B cell (primary cell): Measurements from ENCODE around the gene AKAP6. TPM values are rescaled to one million over a fixed set of nuclear protein-coding genes. Genes with fewer than 3 reads are reported as not detected.

Experiments
- ATAC-seq: fragments of 200-7000 bp; cut with Tn5 transposase; one replicate; pipeline ENCODE4 v1.10.0; 2021; ENCODE audit warnings: low read depth, mild to moderate bottlenecking, moderate number of reproducible peaks, moderate library complexity
- CTCF ChIA-PET: fragments of 350-600 bp; sonication (Branson Sonifier 250); formaldehyde crosslinking; loops from one replicate; lab custom pipeline; 2021; ENCODE audit warnings: antibody characterized with exemption, inconsistent platforms; lab: Charles Lee
- POLR2A ChIA-PET: fragments of 350-600 bp; sonication (Branson Sonifier 250); formaldehyde crosslinking; loops from one replicate; lab custom pipeline; 2021; ENCODE audit warnings: antibody characterized with exemption; lab: Charles Lee
- DNase-seq: peaks from one replicate; pipeline ENCODE4 v3.0.0; 2013
- H2AFZ ChIP-seq: 2 replicates; pipeline ENCODE4 v1.6.1; 2012; ENCODE audit warnings: mild to moderate bottlenecking, low read depth, low read length; ENCODE audit not compliant: insufficient read depth, poor library complexity, severe bottlenecking
- H3K27ac ChIP-seq, 2 donors: 1 replicate in 1 of 2; 2 replicates in 1 of 2; pipeline ENCODE4 v1.5.1; 2012 to 2013; ENCODE audit warnings: low read length in 2 of 2, mild to moderate bottlenecking in 2 of 2, moderate library complexity in 1 of 2
- H3K27me3 ChIP-seq, 4 experiments: fragments of 200-600 bp in 1 of 4; sonication (generic) in 1 of 4; replicated peaks in 1 of 4; 1 replicate in 2 of 4; 2 replicates in 2 of 4; pipeline versions ENCODE4 v1.6.1 to v1.7.0; 2013 to 2016; ENCODE audit warnings: low read length in 3 of 4, mild to moderate bottlenecking in 2 of 4, mixed read lengths in 1 of 4, moderate library complexity in 1 of 4; ENCODE audit not compliant: insufficient read depth in 4 of 4, control insufficient read depth in 3 of 4; ENCODE audit errors: control extremely low read depth in 1 of 4
- H3K36me3 ChIP-seq, 2 experiments: replicated peaks in 1 of 2; 1 replicate in 1 of 2; 2 replicates in 1 of 2; pipeline versions ENCODE4 v1.6.1 to v1.7.1; 2013; ENCODE audit warnings: low read length in 1 of 2; ENCODE audit not compliant: insufficient read depth in 2 of 2, control insufficient read depth in 1 of 2; ENCODE audit errors: control extremely low read depth in 1 of 2, extremely low read depth in 1 of 2
- H3K4me1 ChIP-seq, 2 donors: fragments of 200-600 bp in 1 of 2; sonication (generic) in 1 of 2; 1 replicate in 1 of 2; 2 replicates in 1 of 2; pipeline versions ENCODE4 v1.5.1 to v1.6.1; 2013 to 2017; ENCODE audit warnings: low read length in 2 of 2; ENCODE audit not compliant: control insufficient read depth in 2 of 2, insufficient read depth in 2 of 2
- H3K4me2 ChIP-seq: replicated peaks from 2 replicates; pipeline ENCODE3; 2012; ENCODE audit warnings: mild to moderate bottlenecking, low read depth, low read length; ENCODE audit not compliant: poor library complexity, severe bottlenecking
- H3K4me3 ChIP-seq, 5 experiments: fragments of 200-600 bp in 1 of 5; sonication (generic) in 1 of 5; 1 replicate in 3 of 5; 2 replicates in 2 of 5; pipeline versions ENCODE4 v1.5.1 to v1.7.0; 2011 to 2016; ENCODE audit warnings: low read length in 4 of 5, mild to moderate bottlenecking in 4 of 5, low read depth in 2 of 5, control low read depth in 1 of 5, moderate library complexity in 1 of 5; ENCODE audit not compliant: insufficient read depth in 1 of 5; ENCODE audit errors: control extremely low read depth in 1 of 5, extremely low read depth in 1 of 5
- H3K79me2 ChIP-seq: fragments of 200-600 bp; sonication (generic); one replicate; pipeline ENCODE4 v1.6.0; 2016; ENCODE audit warnings: low read length; ENCODE audit not compliant: control insufficient read depth, insufficient read depth
- H3K9ac ChIP-seq: fragments of 200-600 bp; sonication (generic); 2 replicates; pipeline ENCODE4 v1.6.1; 2017; ENCODE audit warnings: mild to moderate bottlenecking, low read length, moderate library complexity
- H3K9me3 ChIP-seq, 3 donors: one replicate each; pipeline versions ENCODE4 v1.6.1 to v1.7.1; 2013; ENCODE audit warnings: low read length in 2 of 3; ENCODE audit not compliant: control insufficient read depth in 2 of 3, insufficient read depth in 1 of 3; ENCODE audit errors: control extremely low read depth in 1 of 3
- H4K20me1 ChIP-seq: 2 replicates; pipeline ENCODE4 v1.6.0; 2012; ENCODE audit warnings: mild to moderate bottlenecking, low read length; ENCODE audit not compliant: insufficient read depth, control insufficient read depth, poor library complexity, severe bottlenecking
- H3K27ac Mint-ChIP-seq: one replicate; pipeline ENCODE4 v1.8.0; 2021; ENCODE audit warnings: mixed read lengths
- H3K27me3 Mint-ChIP-seq: one replicate; pipeline ENCODE4 v1.8.0; 2021; ENCODE audit warnings: mixed read lengths
- H3K4me1 Mint-ChIP-seq: one replicate; pipeline ENCODE4 v1.8.0; 2021; ENCODE audit warnings: mixed read lengths
- H3K4me3 Mint-ChIP-seq: one replicate; pipeline ENCODE4 v1.8.0; 2021; ENCODE audit warnings: mixed read lengths
- H3K9me3 Mint-ChIP-seq: one replicate; pipeline ENCODE4 v1.8.0; 2022; ENCODE audit warnings: mixed read lengths; ENCODE audit not compliant: insufficient read depth
- EZH2 ChIP-seq: IDR thresholded peaks from 2 replicates; pipeline ENCODE4 v1.6.1; 2012; ENCODE audit warnings: borderline replicate concordance, low read depth, mild to moderate bottlenecking, moderate library complexity, low read length; ENCODE audit not compliant: insufficient read depth, poor library complexity, severe bottlenecking
- WGBS: methylation state at CpG from one replicate; pipeline ENCODE4 v1.1.5; 2013; ENCODE audit warnings: missing lambda C conversion rate; ENCODE audit not compliant: insufficient coverage; 5-methylcytosine and 5-hydroxymethylcytosine counted together
- intact Hi-C: fragments of 100-400 bp; cut with micrococcal nuclease; formaldehyde crosslinking; loops from one replicate; pipeline ENCODE4 v1.10.0; 2022
- polyA plus RNA-seq: library from polyadenylated mRNA; depleted of rRNA; stranded (reverse); fragments of >200 nt; gene quantifications from 2 replicates; pipeline ENCODE4 v1.2.3, GENCODE V29; 2012
- total RNA-seq, 2 donors: library from RNA; stranded (reverse); fragments of 120-200 nt in 1 of 2; gene quantifications; 1 replicate in 1 of 2; 2 replicates in 1 of 2; pipeline versions ENCODE4 v1.2.3 to v1.2.4, GENCODE V29; 2013 to 2022
- TF ChIP-seq, protein P1 (sequence below): fragments of 200-600 bp; IDR thresholded peaks from one replicate; pipeline ENCODE4 v1.8.0; 2022; ENCODE audit warnings: antibody characterized with exemption, mild to moderate bottlenecking

The AKAP6 gene
- total and polyA plus RNA-seq, 2 donors (not counting 1 experiment from before 2014, with no cell fraction given): 1.4 to 2.8 TPM

DNA sequence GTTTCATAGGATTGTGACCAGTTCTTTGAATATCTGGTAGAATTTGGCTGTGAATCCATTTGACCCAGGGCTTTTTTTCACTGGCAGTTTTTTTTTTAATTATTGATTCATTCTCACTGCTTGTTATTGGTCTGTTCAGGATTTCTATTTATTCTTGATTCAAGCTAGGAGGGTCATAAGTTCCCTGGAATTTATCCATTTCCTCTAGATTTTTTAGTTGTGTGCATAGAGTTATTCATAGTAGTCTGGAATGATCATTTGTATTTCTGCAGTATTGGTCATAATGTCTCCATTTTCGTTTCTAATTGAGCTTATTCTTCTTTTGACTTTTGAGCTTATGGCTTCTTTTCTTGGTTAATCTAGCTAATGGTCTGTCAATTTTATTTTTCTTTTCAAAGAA is 291.6 kb downstream of the AKAP6 start:
- TF ChIP-seq EZH2: no peak
- TF ChIP-seq, protein P1, sequence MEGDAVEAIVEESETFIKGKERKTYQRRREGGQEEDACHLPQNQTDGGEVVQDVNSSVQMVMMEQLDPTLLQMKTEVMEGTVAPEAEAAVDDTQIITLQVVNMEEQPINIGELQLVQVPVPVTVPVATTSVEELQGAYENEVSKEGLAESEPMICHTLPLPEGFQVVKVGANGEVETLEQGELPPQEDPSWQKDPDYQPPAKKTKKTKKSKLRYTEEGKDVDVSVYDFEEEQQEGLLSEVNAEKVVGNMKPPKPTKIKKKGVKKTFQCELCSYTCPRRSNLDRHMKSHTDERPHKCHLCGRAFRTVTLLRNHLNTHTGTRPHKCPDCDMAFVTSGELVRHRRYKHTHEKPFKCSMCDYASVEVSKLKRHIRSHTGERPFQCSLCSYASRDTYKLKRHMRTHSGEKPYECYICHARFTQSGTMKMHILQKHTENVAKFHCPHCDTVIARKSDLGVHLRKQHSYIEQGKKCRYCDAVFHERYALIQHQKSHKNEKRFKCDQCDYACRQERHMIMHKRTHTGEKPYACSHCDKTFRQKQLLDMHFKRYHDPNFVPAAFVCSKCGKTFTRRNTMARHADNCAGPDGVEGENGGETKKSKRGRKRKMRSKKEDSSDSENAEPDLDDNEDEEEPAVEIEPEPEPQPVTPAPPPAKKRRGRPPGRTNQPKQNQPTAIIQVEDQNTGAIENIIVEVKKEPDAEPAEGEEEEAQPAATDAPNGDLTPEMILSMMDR: no peak

DNA sequence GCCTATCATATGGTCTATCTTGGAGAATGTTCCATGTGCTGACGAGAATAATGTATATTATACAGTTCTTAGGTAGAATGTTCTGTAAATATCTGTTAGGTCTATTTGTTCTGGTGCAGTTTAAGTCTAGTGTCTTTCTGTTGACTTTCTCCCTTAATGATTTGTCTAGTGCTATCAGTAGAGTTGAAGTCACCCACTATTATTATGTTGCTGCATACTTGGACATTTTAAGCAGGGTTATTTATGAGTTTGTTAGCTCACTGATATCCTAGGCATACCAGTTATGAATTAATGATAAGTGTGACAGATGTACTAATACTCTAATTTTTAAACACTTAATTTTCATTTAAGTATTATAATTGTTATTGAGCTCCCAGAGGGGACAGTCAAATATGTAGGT is 292.5 kb downstream of the AKAP6 start:
- 83% methylated on average over 1 of the region's 1 CpG for WGBS
- Histone ChIP-seq H3K9ac (no peak overlapping the region), H3K36me3 (no peaks in the 10 kb centered on the region), H3K27ac (no peak overlapping the region), H3K9me3 (peaks cover 0 to 3% (median 0%) of the 10 kb centered on the region in 3 donors), H3K79me2 (no peaks in the 10 kb centered on the region), H4K20me1 (no peaks in the 10 kb centered on the region), H3K4me1 (peaks cover 0 to 5% of the 10 kb centered on the region in 2 donors), H2AFZ (no peak overlapping the region), H3K4me2 (no peak overlapping the region), H3K27me3 (no peaks in the 10 kb centered on the region), H3K4me3 (no peak overlapping the region)
- Mint-ChIP-seq H3K4me3 (no peak overlapping the region), H3K9me3 (no peaks in the 10 kb centered on the region), H3K27ac (no peak overlapping the region), H3K27me3 (peaks cover 8% of the 10 kb centered on the region), H3K4me1 (peaks cover 3% of the 10 kb centered on the region)
- ATAC-seq (no peak), DNase-seq (no peak)
- CTCF ChIA-PET: no interaction called here
- no peak for TF ChIP-seq EZH2
- TF ChIP-seq, protein P1: no peak
- POLR2A ChIA-PET: no interaction called here
- intact Hi-C loops: no loop called here

More for the DNA sequence above, 291.6 kb downstream of the AKAP6 start:
- no peaks in the 10 kb centered on the region for H3K36me3 ChIP-seq
- no peaks in the 10 kb centered on the region for H3K79me2 ChIP-seq
- Mint-ChIP-seq H3K27ac (no peak overlapping the region), H3K9me3 (no peaks in the 10 kb centered on the region), H3K4me3 (no peak overlapping the region), H3K4me1 (peaks cover 3% of the 10 kb centered on the region), H3K27me3 (peaks cover 8% of the 10 kb centered on the region)
- H3K27ac ChIP-seq: no peak overlapping the region
- POLR2A ChIA-PET: no interaction called here
- H2AFZ ChIP-seq: no peak overlapping the region
- CTCF ChIA-PET: no interaction called here
- no peak overlapping the region for H3K4me3 ChIP-seq
- no peak overlapping the region for H3K9ac ChIP-seq
- H3K4me2 ChIP-seq: no peak overlapping the region
- H3K9me3 ChIP-seq: peaks cover 0 to 3% (median 0%) of the 10 kb centered on the region in 3 donors
- no peak for DNase-seq
- H4K20me1 ChIP-seq: no peaks in the 10 kb centered on the region
- H3K27me3 ChIP-seq: no peaks in the 10 kb centered on the region
- peaks cover 0 to 5% of the 10 kb centered on the region in 2 donors for H3K4me1 ChIP-seq
- no peak for ATAC-seq
- WGBS: no CpG with 5 or more reads among the region's 1 CpG
- intact Hi-C loops: no loop called here
